ENCODE data around the gene PHLDA3.

GRCh38 chr1:201430776-201431175 is 38.2 kb downstream of the PHLDA3 start:
- TF ChIP-seq CTCF (IDR thresholded peaks at IDR 0.05) (no peak), POLR2A (IDR thresholded peaks at IDR 0.05) (no peak)
